GM04503 (cell line): ENCODE results near the gene ARG1.
"Not testable (repeated sequence)": the region's sequence is repeated elsewhere in the genome, so short reads cannot be mapped to it uniquely, and the experiment has no call there.

ENCODE experiments used
- DNase-seq: peaks from one replicate; pipeline ENCODE4 v3.0.0-alpha.2; 2012; ENCODE audit warnings: low read depth

ARG1 gene

DNA sequence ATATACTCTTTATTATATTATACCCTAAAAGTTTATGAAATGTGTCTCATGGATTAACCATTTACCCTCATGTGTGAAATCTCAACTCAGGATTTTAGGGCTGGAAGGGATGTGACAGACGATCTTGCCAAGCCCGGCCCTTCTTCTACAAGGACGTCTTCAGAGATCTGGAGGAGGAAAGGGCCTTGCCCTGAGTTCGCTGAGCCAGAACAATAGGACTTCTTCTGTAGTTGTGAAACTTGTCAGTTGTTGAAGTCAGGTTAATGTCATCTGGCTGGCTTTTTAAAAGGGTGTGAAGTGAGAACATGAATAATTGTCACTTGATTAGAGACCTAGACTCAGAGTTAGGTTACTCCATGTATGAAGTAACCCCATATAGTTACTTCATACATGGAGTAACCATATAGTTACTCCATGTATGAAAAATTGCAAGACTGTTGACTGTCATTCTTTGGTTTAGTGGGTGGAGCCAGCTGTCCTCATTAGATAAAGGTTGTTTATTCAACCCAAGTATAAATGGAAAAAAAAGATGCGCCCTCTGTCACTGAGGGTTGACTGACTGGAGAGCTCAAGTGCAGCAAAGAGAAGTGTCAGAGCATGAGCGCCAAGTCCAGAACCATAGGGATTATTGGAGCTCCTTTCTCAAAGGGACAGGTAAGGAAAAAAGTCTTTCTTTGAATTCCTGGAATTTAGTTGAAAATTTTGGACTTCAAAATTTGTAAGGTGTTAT is at the start of gene ARG1:
ARG1 (plus strand) TSS at position 541 of the 730 bp plus-strand sequence; CDS start at position 598, 57 bp downstream.
- DNase-seq = no peak

DNA sequence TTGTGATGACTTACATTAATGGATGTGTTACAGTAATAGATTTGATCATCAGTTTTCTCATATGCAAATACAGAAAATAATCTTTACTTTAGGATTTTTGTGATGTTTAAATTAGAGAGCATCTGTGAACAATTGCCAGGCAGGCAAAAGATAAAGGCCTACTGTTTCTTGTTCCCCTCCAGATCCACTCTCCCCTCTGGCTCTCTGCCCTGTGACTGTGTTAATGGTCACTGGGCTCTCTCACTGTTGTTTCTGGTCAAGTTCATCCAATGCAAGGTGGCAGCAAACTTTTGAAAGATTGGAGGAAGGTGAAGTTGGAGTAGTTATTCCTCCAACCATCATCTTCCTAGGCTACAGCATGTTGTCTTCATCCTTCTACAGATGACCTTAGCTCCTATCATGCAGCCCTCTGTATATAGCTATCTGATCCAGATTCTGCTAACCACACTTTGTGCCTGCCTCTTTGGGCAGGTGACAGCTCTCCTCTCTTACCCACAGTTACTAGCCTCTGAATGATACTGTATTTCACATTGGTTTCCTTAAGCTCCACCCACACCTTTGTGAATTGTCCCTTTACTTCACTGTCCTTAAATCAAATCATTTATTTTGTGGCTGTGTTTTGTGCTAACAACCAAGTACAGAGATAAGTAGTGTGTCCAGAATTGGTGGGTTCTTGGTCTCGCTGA is 48.9 kb upstream of the ARG1 start:
- DNase-seq = no peak

DNA sequence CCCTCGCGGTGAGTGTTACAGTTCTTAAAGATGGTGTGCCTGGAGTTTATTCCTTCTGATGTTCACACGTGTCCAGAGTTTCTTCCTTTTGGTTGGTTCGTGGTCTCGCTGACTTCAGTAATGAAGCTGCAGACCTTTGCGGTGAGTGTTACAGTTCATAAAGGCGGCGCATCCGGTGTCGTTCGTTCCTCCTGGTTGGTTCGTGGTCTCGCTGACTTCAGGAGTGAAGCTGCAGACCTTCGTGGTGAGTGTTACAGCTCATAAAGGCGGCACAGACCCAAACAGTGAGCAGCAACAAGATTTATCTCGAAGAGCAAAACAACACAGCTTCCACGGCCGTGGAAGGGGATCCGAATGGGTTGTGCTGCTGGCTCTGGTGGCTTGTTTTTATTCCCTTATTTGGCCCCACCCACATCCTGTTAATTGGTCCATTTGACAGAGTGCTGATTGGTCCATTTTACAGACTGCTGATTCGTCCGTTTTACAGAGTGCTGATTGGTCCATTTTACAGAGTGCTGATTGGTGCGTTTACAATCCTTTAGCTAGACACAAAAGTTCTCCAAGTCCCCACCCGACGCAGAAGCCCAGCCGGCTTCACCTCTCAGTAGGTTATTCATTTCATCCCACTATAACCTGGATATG is 48.2 kb upstream of the ARG1 start:
- no peak for DNase-seq

DNA sequence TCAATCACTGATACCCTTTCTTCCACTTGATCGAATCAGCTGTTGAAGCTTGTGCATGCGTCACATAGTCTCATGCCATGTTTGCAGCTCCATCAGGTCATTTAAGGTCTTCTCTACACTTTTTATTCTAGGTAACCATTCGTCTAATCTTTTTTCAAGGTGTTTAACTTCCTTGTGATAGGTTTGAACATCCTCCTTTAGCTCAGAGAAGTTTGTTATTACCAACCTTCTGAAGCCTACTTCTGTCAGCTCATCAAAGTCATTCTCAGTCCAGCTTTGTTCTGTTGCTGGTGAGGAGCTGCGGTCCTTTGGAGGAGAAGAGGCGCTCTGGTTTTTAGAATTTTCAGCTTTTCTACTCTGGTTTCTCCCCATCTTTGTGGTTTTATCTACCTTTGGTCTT is 42.1 kb upstream of the ARG1 start:
- DNase-seq = not testable (repeated sequence)

DNA sequence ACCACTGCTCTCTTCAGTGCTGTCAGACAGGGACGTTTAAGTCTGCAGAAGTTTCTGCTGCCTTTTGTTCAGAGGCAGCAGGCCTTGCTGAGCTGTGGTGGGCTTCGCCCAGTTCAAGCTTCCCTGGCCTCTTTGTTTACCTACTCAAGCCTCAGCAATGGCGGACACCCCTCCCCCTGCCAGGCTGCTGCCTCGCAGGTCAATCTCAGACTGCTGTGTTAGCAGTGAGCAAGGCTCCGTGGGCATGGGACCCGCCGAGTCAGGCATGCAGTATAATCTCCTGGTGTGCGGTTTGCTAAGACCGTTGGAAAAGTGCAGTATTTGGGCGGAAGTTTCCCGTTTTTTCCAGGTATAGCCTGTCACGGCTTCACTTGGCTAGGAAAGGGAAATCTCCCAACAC is 41.3 kb upstream of the ARG1 start:
- DNase-seq = not testable (repeated sequence)

DNA sequence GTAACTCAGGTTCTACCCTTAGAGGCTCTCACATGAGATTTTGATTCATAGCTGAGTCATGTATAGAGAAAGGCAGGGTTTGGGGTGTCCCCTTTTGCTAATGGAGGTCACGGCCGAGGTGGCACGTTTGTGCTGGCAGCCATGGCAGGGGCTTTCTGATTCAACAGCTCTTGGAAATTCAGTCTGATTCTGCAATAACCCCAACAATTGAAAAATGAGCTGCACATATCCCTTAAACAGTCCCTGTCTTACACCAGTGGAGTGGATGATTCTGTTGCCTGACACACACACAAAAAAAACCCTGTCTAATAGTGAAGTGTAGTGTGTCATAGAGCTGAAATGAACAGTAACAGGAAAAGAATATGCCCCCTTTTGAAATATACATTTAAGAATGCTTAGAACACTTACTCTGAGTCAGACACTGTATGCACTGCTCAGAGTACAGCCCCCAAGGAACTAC is 40.4 kb upstream of the ARG1 start:
- no peak for DNase-seq

DNA sequence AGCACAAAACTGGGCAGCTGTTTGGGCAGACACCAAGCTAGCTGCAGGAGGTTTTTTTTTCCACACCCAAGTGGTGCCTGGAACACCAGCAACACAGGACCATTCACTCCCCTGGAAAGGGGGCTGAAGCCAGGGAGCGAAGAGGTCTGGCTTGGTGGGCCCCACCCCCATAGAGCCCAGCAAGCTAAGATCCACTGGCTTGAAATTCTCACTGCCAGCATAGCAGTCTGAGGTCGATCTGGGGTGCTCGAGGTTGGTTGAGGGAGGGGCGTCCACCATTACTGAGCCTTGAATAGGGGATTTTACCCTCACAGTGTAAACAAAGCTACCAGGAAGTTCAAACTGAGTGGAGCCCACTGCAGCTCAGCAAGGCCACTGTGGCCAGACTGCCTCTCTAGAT is 34.4 kb upstream of the ARG1 start:
- not testable (repeated sequence) for DNase-seq

DNA sequence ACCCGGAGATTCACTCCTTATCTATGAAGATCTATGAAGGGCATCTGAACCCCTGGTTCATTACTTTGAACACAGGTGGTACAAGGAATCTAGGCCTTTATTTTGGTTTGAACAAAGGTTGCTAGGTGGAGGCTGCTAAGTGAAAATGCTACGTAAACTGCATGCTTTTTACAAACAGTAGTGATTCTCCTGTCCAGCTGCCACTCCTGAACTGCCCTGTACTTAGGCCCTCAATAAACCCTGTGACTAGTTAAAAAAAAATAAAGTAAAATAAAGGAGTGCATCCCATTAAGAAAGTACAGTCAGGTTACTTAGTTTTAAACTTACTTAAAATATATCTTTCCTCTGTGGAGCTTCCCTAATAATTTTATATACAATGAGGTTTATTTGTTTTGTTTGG is 27.7 kb upstream of the ARG1 start:
- no peak for DNase-seq

DNA sequence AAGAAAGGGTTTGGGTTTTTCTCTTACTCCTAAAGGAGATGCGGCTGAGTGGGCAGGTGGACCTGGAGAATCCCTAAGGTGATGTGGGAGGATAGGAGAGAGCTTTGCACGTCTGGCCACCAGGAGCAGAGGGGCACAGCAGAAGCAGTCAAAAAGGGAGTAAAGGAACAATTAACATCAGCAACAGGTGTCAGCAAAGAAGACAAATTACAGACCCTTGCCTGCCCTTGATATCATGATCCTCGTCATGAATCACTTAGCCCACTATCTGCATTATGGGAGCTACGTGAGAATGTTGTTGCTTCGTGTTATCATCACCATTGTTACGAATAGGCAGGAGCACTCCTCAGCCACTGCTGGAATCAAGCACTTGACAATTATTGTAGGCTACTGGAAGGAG is 25.5 kb upstream of the ARG1 start:
- DNase-seq = no peak

DNA sequence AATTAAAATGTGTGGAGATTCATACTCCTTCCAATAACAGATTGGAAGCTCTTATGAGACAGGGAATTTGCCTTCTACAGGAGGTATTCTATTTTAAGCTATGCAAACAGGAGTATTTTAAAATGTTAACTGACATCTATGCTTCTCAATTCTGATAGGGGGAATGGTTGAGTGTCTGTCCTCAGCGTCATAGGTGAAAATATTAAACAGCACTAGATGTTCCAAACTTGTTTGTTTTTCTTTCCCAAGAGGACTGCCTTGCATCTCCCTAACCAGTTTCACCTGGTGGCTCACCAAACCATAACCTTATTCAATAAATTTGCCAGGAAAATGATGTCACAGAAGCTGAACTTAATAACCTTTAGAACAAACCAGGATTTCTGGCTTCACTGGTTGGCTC is 24.6 kb upstream of the ARG1 start:
- no peak for DNase-seq

DNA sequence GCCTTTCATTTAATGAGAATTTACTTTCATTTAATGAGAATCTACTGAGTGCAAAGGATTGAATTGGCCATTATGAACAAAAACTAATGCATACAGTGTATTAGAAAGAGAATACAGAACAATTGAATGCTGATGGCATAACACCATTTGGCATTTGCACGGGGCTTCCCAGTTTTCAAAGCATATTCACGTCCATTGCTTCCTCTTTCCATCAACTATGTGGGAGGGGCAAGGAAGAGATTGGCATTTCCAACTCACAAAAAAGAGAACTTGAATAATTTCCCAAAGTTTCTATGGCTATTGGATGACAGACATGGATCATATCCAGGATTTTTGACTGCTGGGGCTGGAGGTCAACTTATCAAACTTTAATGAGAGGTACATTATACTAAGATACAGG is 23.2 kb upstream of the ARG1 start:
- DNase-seq = no peak

DNA sequence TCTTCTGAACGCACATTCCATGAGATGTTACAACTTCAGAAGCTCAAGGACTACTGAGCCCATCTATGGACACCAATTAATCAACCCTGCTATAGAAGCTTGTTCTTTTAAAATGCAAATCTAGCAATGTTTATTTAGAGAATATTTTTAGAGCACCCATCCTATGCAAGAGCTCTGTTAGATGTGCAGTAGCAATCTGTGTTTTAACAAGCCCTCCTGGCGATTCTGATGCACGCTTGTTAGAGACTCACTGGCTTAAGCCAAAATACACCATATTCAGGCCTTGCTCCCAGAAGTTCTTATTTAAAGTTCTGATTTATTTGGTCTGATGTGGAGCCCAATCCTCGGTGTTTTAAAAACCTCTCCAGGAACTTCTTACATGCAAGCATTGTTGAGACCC is 21.1 kb upstream of the ARG1 start:
- DNase-seq = no peak

DNA sequence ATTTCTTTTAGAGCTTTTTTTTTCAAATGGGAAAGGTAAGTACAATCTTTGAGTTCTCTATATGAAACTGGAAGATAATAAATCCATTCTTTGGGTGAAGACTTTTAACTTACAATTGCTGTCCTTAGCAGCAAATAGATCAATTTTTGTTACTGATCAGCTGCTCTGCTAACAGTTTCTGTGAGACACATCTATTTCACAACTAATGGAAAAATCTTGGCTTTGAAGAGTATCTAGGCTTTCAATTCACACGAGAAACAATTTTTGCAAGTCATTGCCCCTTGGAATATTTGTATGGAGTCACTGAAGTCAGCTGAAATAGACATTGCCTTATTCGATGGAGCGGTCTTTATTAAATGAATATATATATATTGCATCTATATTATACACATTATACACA is 20.5 kb upstream of the ARG1 start:
- no peak for DNase-seq

DNA sequence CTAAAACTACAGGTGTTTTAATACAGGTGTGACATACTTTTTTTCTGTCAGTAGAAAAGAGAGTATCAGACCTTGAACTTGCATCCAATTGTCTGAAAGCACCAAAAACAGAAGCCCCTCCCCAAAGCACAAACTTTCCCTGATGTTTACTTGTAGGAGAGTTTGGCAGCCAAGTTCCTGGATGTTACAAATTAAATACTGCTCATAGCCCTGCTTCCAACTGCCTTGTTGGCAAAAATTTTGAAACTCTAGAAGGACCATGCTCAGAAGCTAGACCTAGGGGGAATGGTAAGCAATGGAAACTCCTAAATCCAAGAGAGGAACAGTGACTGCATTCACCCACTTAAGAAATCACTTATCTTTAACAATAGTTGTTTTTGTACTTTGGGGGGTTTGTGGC is 17.0 kb upstream of the ARG1 start:
- no peak for DNase-seq

DNA sequence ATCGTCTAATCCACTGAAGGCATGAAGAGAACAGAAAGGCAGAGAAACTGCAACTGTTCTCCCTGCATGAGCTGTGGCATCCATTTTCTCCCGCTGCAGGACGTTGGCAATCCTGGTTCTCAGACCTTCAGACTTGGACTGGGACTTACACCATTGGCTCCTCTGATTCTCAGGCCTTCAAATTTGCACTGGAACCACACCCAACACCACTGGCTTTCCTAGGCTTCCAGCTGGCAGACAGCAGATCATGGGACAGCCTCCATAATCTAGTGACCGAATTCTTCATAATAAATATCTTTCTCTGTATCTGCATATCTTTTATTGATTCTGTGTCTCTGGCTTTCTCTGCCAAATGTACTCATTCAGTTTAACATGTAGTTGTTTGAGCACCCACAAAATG is 14.1 kb upstream of the ARG1 start:
- DNase-seq = no peak

DNA sequence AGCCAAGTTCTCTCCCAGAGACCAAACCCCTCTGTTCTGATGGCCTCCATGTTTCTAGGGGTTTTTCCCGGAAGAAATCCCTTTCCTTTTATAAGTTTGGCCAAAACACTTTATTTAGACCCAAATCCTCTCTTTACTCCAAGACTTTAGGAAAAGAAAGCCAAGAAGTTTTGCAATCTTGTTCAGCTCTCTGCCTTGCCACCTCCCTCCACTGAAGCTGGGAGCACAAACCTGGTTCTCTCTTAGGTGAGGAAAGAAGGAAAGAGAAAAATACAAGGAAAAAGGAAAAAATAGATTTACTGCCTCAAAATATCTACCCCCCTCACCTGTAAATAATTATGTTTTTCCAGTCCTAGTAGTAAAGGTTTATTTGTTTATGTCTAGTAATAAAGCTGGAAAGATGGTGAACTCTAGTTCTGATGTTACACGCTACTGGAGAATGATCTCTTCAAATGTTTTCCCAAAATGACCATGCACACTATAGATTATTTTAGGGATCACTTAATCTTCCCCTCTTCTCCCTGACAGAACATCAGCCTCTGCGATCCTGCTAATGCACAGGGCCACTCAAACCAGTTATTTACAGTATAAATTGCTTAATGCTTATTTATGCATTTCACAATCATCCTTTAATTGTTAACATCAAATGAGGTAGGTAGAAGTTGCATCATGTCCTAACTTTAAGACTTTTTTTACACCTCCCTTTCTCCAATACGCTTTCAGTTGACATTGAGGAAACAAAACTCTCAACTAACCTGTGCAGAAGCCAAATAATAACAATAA is 10.9 kb upstream of the ARG1 start:
- DNase-seq = no peak

DNA sequence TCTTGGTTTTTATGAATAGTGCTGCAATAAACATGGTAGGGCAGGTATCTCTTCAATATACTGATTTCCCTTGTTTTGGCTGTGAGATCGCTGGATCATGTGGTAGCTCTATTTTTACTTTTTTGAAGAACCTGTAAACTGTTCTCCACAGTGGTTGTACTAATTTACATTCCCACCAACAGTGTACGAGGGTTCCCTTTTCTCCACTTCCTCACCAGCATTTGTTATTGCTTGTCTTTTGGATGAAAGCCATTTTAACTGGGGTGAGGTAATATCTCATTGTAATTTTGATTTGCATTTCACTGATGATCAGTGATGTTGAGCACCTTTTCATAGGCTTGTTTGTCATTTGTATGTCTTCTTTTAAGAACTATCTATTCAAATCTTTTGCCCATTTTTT is 8.0 kb upstream of the ARG1 start:
- no peak for DNase-seq

DNA sequence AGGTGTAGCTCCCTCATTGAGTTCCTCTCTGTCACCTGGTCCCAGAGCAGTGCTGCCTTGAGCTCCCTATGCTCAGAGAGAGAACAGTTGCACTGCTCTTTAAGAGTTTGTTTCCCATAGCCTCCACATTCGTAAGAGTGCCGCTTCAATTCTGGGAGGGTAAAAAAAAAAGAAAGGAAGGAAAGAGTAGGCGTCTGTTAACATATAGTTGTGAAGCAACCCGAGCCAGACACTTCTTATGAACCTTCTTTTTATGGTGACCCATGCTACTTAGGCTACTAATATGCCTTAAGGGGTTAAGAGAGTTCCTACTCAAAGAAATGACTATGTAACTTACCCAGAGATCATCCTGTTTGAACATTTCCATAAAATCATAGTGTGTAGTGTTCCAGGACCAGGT is 4.3 kb upstream of the ARG1 start:
- no peak for DNase-seq

DNA sequence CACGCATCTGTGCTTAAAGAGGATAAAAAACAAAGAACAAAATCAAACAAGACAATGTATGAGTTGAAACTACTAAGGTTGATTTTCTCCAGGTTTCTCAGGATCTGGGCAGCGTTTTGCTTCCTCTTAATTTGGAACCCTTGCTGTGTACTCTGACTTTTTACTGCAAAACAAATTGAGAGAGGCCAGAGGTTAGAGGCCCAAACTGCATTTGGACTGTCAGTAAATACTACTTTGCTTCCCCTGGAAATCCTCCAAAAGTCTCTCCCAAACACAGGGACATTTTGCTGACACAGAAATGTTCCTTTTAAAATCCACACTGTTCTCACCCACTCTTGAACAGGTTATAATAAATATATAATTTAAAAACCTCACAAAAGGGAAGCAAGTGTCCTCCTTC is 1.1 kb downstream of the ARG1 start:
- no peak for DNase-seq

DNA sequence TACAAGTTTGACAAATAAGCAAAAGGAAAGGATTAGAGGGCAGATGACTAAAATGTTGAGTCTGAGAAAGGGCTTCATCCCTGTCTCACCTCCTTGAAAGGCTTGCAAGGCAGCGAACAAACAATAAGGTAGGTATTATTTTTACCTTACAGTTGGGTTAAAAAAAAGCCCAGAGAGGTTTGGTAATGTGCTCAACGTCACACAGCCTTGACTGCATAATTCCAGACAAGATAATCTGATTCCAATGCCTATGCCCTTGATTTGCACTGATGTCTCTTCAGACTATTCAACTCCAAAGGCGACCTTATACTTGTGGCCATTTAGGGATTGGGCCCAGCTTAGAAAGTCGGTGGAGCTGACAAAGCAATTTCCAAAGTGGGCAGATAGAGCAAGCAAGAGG is 1.7 kb downstream of the ARG1 start:
- DNase-seq = no peak

DNA sequence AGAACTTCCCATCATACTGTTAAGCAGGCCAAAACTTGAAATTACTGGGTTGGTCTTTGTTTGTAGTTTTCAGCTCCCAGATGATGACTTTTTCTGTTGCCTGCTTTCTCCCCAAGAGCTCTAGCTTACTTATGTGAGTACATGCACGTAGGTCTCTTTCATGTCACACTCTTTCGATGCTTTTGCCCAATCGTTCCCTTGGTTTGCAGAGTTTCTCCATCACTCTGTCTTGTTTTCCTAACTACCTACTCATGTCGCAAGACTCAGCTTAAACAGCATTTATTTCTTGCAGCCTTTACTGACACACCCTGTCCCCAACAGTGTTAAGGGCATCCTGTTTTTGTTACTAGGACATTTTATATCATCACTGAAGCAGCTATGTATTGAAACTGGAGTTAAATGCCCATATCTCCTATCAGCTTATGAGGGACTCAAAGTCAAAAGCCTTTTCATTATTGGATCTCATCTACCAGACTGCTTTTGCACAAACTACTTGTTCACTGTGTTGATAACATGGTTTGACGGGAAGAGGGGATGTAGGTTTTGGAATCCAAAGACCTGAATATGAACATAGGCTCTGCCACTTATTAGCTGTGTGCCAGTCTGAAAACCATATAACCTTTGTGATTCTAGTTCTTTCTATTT is 2.9 kb downstream of the ARG1 start:
- no peak for DNase-seq

DNA sequence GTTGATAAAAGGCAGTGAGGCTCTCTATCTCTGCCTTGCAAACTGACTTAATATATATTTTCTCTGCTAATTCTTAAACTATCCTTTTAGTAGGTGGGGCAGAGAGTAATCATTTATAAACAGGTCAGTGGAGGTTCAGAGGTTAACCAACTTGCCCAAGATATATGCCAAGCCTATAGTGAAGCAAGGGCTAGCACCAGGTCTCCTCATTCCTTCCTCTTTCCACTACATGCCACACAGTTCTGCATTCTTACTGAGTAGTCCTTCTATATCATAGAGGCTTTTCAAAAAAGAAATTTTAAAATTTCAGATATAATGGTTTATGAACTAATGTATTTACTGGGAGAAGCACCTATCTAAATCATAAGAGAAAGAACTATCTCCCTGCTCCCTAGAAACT is 8.5 kb downstream of the ARG1 start:
- DNase-seq = no peak
